ENCODE results near the gene ZNF474.
A peak's percentile ranks its signal among the peaks of the same experiment; 100 is the strongest.

Gene ZNF474

DNA sequence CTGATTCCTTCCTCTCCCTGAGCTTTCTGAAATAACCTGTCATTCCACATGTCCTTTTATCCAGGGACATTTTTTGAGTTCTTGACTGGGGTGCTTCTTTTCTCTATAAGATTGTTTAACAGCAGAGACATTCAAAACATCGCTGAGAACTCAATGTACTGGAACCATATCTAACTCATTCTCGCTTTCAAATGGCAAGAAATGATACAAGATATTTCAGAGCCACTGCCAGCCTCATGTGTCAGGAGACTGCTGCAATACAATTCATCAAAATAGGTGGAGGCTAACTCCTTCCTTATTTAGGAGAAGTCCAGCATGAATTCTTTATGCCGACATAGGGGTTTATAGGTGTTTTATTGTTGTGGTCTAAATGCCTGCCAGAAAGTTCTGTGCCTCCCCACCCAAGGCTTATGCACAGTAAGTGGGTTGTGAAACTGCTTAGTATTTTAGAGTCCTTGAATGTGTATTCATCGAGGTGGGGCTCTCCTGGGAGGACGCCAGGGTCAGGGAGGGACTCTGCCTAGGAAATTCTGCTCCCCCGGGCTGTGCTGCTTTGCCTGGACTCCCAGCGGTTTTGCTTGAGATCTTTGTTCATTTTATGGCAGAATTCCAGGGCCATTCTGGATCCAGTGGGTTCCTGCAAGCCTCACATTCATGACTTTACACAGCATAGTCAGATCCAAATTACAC, 53.9 kb downstream of the ZNF474 start:
- no peak for DNase-seq

DNA sequence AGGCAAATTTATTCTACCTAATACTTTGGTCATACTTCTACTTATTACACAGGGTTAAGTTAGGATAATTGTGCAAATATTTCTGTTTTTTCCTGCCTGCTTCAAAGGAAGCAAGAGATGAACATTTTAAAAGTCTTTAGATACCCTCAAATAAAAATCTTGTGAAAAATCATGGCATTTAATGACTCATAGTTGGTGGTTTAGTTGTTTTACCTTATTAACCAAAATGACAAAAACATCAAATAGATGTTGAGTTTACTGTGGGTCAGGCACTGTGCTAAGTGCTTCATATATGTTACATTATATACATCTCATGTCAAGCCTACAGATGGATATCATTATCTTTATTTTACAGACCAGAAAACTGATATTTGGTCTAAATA, 54.4 kb downstream of the ZNF474 start:
- DNase-seq = no peak

DNA sequence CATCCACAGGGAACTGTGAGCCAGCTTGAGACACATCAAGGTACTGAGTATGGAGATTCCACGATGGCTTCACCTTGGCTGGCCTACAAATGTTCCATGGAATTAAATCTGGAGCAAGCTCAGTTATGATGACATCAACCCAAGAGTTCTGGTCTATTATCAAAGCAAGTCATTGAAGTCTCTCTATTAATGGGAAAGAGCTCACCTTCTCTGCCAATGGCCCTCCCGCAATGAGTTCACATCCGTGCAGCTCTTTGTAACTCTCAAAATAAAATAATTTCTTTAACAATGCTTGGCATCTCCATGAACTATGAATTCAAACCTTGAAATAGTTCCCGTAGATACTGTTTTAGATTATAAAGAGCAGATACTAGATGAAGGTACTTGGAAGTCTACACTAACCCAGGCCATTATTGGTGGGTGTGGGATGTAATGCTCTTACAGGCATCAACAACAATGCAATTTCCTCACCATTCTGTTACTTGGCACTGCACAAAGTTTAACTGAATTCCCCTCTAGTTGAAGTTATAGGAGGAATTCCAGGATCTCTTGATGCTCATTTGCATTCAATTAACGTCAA, 55.4 kb downstream of the ZNF474 start:
- DNase-seq = no peak

DNA sequence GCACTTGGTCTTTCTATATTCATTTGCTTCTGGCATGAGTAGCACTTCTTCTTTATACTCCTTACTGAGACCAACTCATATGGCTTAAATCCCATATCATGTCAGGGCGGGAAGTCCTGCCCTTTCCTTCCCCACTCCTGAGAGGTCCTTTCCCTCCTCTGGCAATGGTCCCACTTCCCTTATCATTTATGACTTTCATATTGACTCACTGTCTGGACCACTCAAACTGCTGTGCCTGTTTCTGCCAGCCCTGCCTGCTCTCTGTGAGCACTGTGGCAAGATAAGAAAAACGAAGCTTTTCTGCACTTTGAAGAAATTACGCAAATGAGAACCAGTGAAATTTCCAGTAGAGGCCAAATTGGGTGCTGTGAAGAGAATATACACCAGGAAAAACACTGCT, 58.1 kb downstream of the ZNF474 start:
- DNase-seq = no peak

DNA sequence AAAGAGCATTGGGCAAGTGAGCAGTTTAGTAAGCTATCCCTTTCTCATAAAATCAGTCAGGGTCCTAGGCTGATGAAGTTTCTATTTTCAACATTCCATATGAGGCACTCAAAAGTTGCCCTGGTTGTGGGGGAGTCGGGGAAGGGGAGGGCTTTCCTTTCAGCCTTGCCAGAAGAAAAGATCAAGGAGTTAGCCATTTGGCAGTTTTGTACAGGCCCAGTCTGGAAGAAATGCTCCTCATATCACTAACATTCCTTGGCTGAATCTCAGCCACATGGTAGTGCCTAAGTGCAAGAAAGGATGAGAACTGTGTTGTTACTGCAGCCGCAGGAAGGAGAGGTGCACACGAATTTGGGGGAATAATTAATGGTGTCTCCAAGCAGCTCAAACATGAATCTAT, 60.8 kb downstream of the ZNF474 start:
- DNase-seq = no peak

DNA sequence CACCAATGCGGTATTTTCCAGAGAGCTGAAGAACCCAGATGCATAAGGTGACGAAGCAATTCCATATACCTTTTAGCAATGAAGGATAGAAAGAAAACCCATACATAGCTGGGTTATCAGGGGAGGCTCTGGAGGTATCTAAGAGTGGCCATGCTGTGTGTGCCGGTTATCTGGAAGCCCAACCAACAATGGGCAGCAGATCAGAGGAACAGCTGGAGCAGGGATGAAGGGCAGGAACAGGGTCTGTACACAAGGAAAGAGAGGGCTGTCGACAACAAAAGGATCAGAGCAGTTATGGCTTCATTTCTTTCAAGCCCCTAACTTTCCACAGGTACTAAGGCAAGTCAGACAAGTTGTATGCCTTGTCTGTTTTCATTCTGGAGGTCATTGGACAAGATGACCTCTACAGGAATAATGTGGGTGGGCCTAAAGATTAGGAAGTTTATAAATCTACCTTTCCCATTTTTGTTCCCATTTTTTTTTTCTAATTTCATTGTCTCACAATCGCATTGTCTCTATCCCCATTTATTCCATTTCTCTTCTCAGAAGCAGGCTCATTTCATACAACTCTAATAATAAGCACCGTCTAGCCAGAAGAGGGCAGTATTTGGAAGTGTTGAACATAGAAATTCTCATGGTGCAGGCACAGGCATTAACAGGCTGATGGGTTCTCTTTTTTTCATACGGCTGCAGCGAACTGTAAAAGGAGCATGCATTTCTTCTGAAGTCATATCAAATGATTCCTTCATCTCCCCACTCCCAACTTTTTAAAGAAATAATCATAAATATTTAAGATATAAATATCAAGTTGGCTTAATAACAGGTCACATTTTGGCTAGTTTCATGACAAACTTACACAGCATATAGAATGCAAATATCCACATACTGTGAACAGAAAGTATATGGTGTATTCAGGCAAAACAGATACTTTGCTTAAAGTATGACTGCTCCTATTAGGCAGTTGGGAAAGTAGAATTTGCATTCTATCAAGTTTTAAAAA, 63.5 kb downstream of the ZNF474 start:
- peak; percentile 37 for DNase-seq

DNA sequence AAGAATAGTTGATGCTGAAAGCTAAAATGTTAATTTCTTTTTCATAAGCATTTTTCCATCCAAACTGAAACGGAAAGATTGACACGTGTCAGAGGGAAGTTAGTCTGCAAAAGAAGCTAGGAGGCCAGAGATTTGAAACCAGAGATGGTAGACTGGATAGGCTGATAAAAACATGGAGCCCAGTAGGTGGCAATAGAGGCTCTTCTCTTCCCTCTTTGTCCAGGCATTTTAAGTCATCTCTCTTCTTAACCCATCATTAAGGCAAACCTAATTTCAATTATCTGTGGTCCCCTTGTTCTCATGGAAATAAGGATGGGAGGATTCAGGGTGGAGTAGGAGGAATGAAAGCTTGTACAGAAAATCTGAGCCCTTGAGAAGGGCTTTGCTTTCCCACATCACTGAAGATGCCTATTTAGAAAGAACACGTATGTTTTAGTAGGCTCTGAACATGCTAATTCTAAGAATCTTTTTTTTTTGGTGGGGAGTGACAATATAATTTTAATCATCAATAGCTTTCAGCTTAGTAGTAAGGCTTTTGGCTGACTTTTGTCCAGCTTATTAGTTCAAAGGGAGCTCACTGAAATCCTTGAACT, 66.6 kb downstream of the ZNF474 start:
- DNase-seq = no peak

DNA sequence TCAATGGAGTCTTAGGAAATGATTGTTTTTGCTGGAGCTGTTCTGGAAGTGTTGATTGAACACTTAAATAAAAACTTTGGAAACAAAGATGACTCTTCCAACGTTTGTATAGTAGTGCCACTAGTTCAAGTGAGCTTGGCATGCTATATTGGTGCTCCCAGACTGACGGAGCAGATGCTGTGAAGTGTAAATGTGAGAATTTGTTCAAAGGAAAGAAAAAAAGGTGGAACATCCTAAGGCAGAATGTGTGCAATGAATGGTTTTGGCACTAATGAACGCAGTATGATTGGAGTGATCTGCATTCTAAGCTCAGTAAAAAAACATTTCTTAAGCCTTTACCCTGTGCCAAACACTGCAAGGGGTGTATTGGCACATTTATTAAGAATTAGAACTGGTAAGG, 69.8 kb downstream of the ZNF474 start:
- DNase-seq = no peak

DNA sequence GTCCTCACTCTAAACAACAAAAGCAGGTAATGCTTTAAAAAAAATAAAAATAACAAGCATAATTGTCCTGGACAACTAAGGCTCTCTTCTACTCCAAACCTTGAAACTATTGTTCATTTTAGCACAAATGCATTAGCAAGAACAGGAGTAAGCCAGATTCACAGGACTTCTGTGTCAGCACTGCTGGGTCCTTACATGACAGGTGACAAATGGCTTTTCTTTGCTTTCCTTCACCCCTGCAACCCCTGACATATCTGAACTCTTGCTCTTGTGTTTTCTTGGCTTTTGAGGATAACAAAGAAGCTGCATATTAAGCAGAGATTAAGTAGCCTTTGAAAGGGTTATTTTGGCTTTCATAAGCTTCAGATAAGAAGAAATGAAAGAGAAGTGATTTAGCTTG, 71.1 kb downstream of the ZNF474 start:
- DNase-seq = no peak

DNA sequence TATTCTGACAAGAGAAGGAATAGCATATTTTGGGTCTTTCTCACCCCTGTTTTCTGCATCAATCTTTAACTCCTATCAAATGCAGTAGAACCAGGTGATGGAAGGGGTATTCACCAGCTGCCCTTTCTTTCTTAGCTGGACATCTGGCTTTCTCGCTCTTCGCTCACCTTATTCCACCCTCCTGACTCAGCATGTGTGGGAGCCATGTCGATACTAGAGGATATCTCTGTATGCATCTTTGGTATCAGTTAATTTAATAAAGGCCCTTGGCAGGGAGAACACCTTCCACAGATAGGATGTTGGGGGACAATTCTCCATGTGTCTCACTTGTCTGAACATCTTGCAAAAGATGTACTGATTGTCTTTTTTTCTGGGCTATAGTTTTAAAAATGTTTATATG, 71.5 kb downstream of the ZNF474 start:
- no peak for DNase-seq

DNA sequence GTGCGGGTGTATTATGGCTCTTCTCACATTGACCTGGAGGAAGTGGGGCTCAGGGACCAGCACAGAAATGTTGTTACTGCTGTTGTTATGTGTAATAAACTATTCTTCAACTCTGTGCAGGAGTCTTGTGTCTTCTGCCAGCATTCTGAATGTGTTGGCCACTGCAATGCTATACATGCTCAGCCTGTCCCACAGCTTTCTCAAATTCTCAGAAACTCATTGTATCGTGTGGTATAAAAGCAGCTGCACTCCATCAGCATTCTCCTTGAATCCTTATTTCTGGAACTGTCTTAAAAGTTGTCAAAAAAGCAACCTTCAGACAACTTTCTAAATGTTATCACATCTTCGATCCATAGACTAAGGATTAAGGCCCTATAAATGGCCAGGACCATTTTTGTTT, 72.0 kb downstream of the ZNF474 start:
- DNase-seq = no peak

DNA sequence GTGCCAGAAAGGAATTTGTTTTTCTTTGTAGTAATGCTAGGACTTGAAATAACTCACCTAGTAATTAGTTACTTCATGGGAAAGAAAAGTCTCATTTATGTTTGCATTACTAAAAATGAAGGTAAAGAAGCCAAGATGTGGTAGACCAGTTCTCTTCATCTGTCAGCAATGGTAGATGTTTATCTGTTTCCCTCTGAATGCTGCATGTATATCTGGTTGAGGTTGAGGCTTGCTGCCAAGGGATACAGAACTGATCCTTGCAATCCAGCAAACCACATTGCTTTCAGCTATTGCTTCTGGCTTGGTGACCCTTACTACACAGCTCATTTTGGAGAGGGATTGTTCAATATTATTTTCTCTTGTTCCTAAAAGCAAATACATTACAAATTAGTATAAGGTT, 73.6 kb downstream of the ZNF474 start:
- no peak for DNase-seq

All from activated CD4-positive, alpha-beta T cell treated with anti-CD3 and anti-CD28 coated beads, Interleukin-10, Interleukin-2, amounts not matched to agents 100 ng/mL and 50 ng/mL, durations not matched to agents 16 hours and 8 hours (primary cell).